HFF-Myc (cell line): Measurements from ENCODE around the gene KIF1B.

Experiments used
- DNase-seq: peaks from one replicate; pipeline ENCODE4 v3.0.0-alpha.2; 2011; ENCODE audit warnings: low read depth; ENCODE audit errors: extremely low read depth
- H3K4me3 ChIP-seq: replicated peaks from 2 replicates; pipeline ENCODE4 v1.5.1; 2011; ENCODE audit warnings: low read depth, mild to moderate bottlenecking, control low read depth, low read length
- CTCF ChIP-seq: IDR thresholded peaks from 2 replicates; pipeline ENCODE4 v1.5.1; 2012; ENCODE audit warnings: mild to moderate bottlenecking, low read depth, low read length, control low read depth; ENCODE audit errors: missing control alignments

KIF1B gene

GRCh38 chr1:10265027-10265426, 54.7 kb downstream of the KIF1B start:
- DNase-seq = no peak
- TF ChIP-seq CTCF = no peak
- H3K4me3 ChIP-seq = no peak overlapping the region

DNA sequence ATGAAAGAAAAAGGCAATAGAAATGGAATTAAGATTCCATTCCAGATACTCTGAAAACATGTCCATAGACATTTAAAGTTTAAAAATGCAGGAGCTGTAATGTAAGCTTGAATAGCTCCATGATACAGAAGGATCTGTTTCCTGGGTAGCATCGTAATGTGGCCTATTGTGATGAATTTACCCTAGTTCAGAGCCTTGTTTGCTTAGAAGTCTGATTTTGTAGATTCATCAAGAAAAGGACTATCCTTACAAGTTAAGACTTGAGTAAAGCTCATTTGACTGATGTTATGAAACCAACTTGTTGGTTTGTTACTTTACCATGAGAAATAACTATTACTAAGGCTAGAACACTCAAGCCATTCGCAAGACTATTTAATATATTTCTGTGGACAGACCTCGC, 55.5 kb downstream of the KIF1B start:
- TF ChIP-seq CTCF = no peak
- DNase-seq = no peak
- H3K4me3 ChIP-seq = no peak overlapping the region

GRCh38 chr1:10267319-10267718, 56.9 kb downstream of the KIF1B start:
- no peak overlapping the region for H3K4me3 ChIP-seq
- no peak for TF ChIP-seq CTCF
- no peak for DNase-seq

DNA sequence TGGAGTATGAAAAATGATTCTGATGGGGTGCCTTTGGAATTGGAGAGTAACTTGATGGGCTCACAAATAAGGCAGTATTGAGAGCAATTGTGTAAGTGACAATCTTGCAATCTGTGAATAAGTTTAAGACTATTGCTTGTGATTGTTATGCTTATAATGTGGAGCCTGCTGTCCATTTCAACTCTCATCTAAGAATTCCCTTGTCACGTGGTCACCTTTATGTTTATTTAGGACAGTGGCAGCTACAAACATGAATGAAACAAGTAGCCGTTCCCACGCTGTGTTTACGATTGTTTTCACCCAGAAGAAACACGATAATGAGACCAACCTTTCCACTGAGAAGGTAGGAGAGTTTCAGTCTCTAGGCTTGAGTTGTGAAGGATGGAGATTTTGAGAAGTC, 57.6 kb downstream of the KIF1B start:
- H3K4me3 ChIP-seq = no peak overlapping the region
- no peak for DNase-seq
- no peak for TF ChIP-seq CTCF

DNA sequence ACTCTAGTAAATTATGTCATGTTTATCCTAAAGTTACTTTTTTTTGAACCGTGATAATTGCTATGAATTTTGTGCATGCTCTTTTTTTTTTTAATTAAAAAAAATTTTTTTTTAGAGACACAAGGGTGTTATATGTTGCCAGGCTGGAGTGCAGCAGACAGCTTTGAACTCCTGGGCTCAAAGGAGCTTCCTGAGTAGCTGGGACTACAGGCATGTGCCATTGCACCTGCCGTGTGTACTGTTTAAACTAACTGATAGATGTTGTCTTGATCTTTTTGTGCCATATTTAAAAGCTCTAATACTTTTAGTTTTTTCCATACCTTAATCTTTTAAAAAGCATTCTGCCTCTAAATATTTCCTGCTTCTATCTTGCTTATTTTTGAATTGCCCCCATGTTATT, 60.7 kb downstream of the KIF1B start:
- no peak for TF ChIP-seq CTCF
- no peak for DNase-seq
- no peak overlapping the region for H3K4me3 ChIP-seq

GRCh38 chr1:10271869-10272268, 61.5 kb downstream of the KIF1B start:
- no peak overlapping the region for H3K4me3 ChIP-seq
- no peak for DNase-seq
- TF ChIP-seq CTCF = no peak

- DNase-seq = no peak
- no peak for TF ChIP-seq CTCF
Measured at GRCh38 chr1:10272274-10272673, 61.9 kb downstream of the KIF1B start.

More at GRCh38 chr1:10272274-10272673, 61.9 kb downstream of the KIF1B start:
- no peak overlapping the region for H3K4me3 ChIP-seq
